Measurements from ENCODE around the gene BANK1. TPM values are rescaled to one million over a fixed set of nuclear protein-coding genes. Genes with fewer than 3 reads are reported as not detected.

The BANK1 gene
- total and polyA plus RNA-seq, 12 donors = 1.5 to 10.3 (median 5.1) TPM

GRCh38 chr4:102089850-102090621 is 299.5 kb downstream of the BANK1 start:
- WGBS, 4 donors = 72 to 82% (median 77%) methylated on average over 5 of the region's 5 CpGs
- Histone ChIP-seq H3K27ac (no peak overlapping the region), H3K9me3 (replicated peaks in 1 of 3) (no peaks in the 10 kb centered on the region), H3K36me3 (replicated peaks in 1 of 2) (no peaks in the 10 kb centered on the region), H3K4me3 (no peak overlapping the region), H3K4me1 (replicated peaks in 1 of 2) (no peaks in the 10 kb centered on the region), H3K27me3 (no peaks in the 10 kb centered on the region)
- no peak for DNase-seq
- TF ChIP-seq POLR2A (IDR thresholded peaks at IDR 0.05) (no peak), CTCF (IDR thresholded peaks at IDR 0.05) (no peak)
- intact Hi-C loops (cut with DNase I) = no loop called here

GRCh38 chr4:102091656-102092055 is 301.1 kb downstream of the BANK1 start:
- intact Hi-C loops (cut with DNase I) = no loop called here
- no peak overlapping the region for H3K4me3 ChIP-seq
- WGBS, 4 donors = 93 to 97% (median 95%) methylated on average over 3 of the region's 3 CpGs
- no peak overlapping the region for H3K27ac ChIP-seq
- H3K9me3 ChIP-seq (replicated peaks in 1 of 3) = no peaks in the 10 kb centered on the region
- no peak for TF ChIP-seq POLR2A (IDR thresholded peaks at IDR 0.05)
- TF ChIP-seq CTCF (IDR thresholded peaks at IDR 0.05) = no peak
- H3K36me3 ChIP-seq (replicated peaks in 1 of 2) = no peaks in the 10 kb centered on the region
- H3K27me3 ChIP-seq = no peaks in the 10 kb centered on the region
- DNase-seq = no peak
- H3K4me1 ChIP-seq (replicated peaks in 1 of 2) = no peaks in the 10 kb centered on the region

- 57 to 65% (median 61%) methylated on average over 1 of the region's 1 CpG for WGBS, 4 donors
- no peak overlapping the region for H3K4me3 ChIP-seq
- no peaks in the 10 kb centered on the region for H3K4me1 ChIP-seq (replicated peaks in 1 of 2)
- intact Hi-C loops (cut with DNase I) = no loop called here
- H3K27ac ChIP-seq = no peak overlapping the region
- no peaks in the 10 kb centered on the region for H3K9me3 ChIP-seq (replicated peaks in 1 of 3)
- no peaks in the 10 kb centered on the region for H3K27me3 ChIP-seq
- TF ChIP-seq POLR2A (IDR thresholded peaks at IDR 0.05) (no peak), CTCF (IDR thresholded peaks at IDR 0.05) (no peak)
- H3K36me3 ChIP-seq (replicated peaks in 1 of 2) = no peaks in the 10 kb centered on the region
- DNase-seq = no peak
Measured at GRCh38 chr4:102094481-102094880, 304.0 kb downstream of the BANK1 start.

GRCh38 chr4:102103368-102103767 is 312.8 kb downstream of the BANK1 start:
- no peak for TF ChIP-seq CTCF (IDR thresholded peaks at IDR 0.05)
- no peak for TF ChIP-seq POLR2A (IDR thresholded peaks at IDR 0.05)

More at GRCh38 chr4:102103368-102103767, 312.8 kb downstream of the BANK1 start:
- no peaks in the 10 kb centered on the region for H3K4me1 ChIP-seq (replicated peaks in 1 of 2)
- no peak overlapping the region for H3K4me3 ChIP-seq
- DNase-seq = no peak
- no peaks in the 10 kb centered on the region for H3K36me3 ChIP-seq (replicated peaks in 1 of 2)
- WGBS, 4 donors = 62 to 75% (median 69%) methylated on average over 3 of the region's 3 CpGs
- no peak overlapping the region for H3K27ac ChIP-seq
- intact Hi-C loops (cut with DNase I) = no loop called here
- H3K27me3 ChIP-seq = no peaks in the 10 kb centered on the region
- peaks cover 0 to 11% (median 0%) of the 10 kb centered on the region in 3 donors for H3K9me3 ChIP-seq (replicated peaks in 1 of 3)
